Sigmoid colon (tissue), 7 donors: ENCODE results near the gene SLC35E4. TPM values are rescaled to one million over a fixed set of nuclear protein-coding genes. Genes with fewer than 3 reads are reported as not detected.
A peak's percentile ranks its signal among the peaks of the same experiment; 100 is the strongest.

ENCODE experiments used
- DNase-seq: peaks from one replicate; pipeline ENCODE4 v3.0.0-alpha.2; 2019
- H3K27ac ChIP-seq, 4 donors: fragments of 200-600 bp; sonication (generic); one replicate each; pipeline ENCODE4 v1.5.1; 2016 to 2019; ENCODE audit warnings: mild to moderate bottlenecking in 1 of 4
- H3K27me3 ChIP-seq, 3 donors: fragments of 200-600 bp; sonication (generic); one replicate each; pipeline ENCODE4 v1.5.1; 2019; ENCODE audit warnings: mild to moderate bottlenecking in 1 of 3
- H3K36me3 ChIP-seq, 4 donors: fragments of 200-600 bp; sonication (generic); one replicate each; pipeline ENCODE4 v1.5.1; 2016 to 2019
- H3K4me1 ChIP-seq, 4 donors: fragments of 200-600 bp; sonication (generic); one replicate each; pipeline ENCODE4 v1.5.1; 2017 to 2019
- H3K4me3 ChIP-seq, 4 donors: fragments of 200-600 bp; sonication (generic); one replicate each; pipeline ENCODE4 v1.5.1; 2017 to 2019; ENCODE audit warnings: mild to moderate bottlenecking in 2 of 4, moderate library complexity in 1 of 4
- H3K9me3 ChIP-seq, 4 donors: fragments of 200-600 bp in 3 of 4; sonication (generic) in 3 of 4; one replicate each; pipeline versions ENCODE4 v1.5.1 to v1.6.1; 2013 to 2019
- EP300 ChIP-seq, 4 donors: sonication (generic); formaldehyde crosslinking; IDR thresholded peaks; one replicate each; pipeline ENCODE4 v1.6.1; 2017; ENCODE audit warnings: antibody characterized with exemption in 4 of 4
- POLR2A ChIP-seq, 2 donors: fragments of 450-650 bp; IDR thresholded peaks; one replicate each; pipeline ENCODE4 v1.6.1; 2016; ENCODE audit warnings: antibody characterized with exemption in 2 of 2, mild to moderate bottlenecking in 2 of 2, moderate library complexity in 2 of 2
- POLR2AphosphoS5 ChIP-seq, 4 donors: sonication (generic); formaldehyde crosslinking; IDR thresholded peaks; one replicate each; pipeline ENCODE4 v1.6.1; 2017; ENCODE audit warnings: antibody characterized with exemption in 4 of 4
- WGBS, 2 donors: extraction: QIAGEN DNeasy Blood & Tissue Kit; methylation state at CpG; one replicate each; pipeline ENCODE4 v1.1.7; 2013; 5-methylcytosine and 5-hydroxymethylcytosine counted together
- intact Hi-C: fragments of 100-400 bp; cut with DNase I; formaldehyde crosslinking; loops from one replicate; pipeline ENCODE4 v1.15.1; 2023
- polyA plus RNA-seq, 3 donors: library from polyadenylated mRNA; stranded (reverse); fragments of 200-250 nt; gene quantifications; one replicate each; pipeline ENCODE4 v1.2.3, GENCODE V29; 2013
- total RNA-seq, 4 donors: library from RNA; depleted of rRNA; stranded (reverse); fragments of >200 nt; gene quantifications; one replicate each; pipeline ENCODE4 v1.1.0, GENCODE V29; 2016
- TF ChIP-seq, protein P1 (sequence below), 4 experiments: fragments of 450-650 bp in 3 of 4; fragments of 200-600 bp in 1 of 4; IDR thresholded peaks; one replicate each; pipeline ENCODE4 v1.5.1; 2016 to 2019; ENCODE audit warnings: antibody characterized with exemption in 4 of 4, mild to moderate bottlenecking in 3 of 4, moderate library complexity in 2 of 4
- donor health status: healthy with polysubstance abuse.
- donor health status: Bipolar disorder and iron deficiency.
- donor health status: healthy.

Gene SLC35E4
- total and polyA plus RNA-seq, 7 donors: 1.2 to 7.7 (median 5.0) TPM

DNA sequence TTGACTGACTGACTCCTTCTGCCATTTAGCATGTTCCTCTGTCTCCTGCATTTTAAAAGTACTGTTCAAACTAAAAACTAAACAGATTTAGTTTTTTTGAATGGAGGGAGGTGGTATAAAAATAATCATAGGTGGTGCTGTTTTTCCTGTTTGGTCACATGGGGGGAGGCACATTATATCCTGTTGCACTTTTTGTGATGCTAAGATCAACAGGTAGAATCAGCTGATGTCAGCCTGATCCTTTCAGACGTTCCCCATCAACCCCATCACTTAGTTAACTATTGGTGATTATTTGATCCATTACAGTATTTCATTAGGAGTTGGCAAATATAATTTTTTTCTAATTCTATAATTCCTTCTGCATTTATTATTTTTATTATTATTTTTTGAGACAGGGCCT lies 54.0 kb downstream of the SLC35E4 start:
- H3K27ac ChIP-seq: no peak overlapping the region
- intact Hi-C loops: no loop called here
- no peaks in the 10 kb centered on the region for H3K27me3 ChIP-seq
- WGBS, 2 donors: 67 to 80% methylated on average over 1 of the region's 1 CpG
- DNase-seq: no peak
- H3K4me1 ChIP-seq: peaks cover 0 to 6% (median 3%) of the 10 kb centered on the region in 4 donors
- no peak overlapping the region for H3K4me3 ChIP-seq
- TF ChIP-seq, protein P1, sequence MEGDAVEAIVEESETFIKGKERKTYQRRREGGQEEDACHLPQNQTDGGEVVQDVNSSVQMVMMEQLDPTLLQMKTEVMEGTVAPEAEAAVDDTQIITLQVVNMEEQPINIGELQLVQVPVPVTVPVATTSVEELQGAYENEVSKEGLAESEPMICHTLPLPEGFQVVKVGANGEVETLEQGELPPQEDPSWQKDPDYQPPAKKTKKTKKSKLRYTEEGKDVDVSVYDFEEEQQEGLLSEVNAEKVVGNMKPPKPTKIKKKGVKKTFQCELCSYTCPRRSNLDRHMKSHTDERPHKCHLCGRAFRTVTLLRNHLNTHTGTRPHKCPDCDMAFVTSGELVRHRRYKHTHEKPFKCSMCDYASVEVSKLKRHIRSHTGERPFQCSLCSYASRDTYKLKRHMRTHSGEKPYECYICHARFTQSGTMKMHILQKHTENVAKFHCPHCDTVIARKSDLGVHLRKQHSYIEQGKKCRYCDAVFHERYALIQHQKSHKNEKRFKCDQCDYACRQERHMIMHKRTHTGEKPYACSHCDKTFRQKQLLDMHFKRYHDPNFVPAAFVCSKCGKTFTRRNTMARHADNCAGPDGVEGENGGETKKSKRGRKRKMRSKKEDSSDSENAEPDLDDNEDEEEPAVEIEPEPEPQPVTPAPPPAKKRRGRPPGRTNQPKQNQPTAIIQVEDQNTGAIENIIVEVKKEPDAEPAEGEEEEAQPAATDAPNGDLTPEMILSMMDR (IDR thresholded peaks at IDR 0.05): no peak
- no peak for TF ChIP-seq POLR2AphosphoS5 (IDR thresholded peaks at IDR 0.05)
- TF ChIP-seq EP300 (IDR thresholded peaks at IDR 0.05): no peak
- no peak for TF ChIP-seq POLR2A (IDR thresholded peaks at IDR 0.05)
- no peaks in the 10 kb centered on the region for H3K36me3 ChIP-seq
- H3K9me3 ChIP-seq: no peaks in the 10 kb centered on the region

DNA sequence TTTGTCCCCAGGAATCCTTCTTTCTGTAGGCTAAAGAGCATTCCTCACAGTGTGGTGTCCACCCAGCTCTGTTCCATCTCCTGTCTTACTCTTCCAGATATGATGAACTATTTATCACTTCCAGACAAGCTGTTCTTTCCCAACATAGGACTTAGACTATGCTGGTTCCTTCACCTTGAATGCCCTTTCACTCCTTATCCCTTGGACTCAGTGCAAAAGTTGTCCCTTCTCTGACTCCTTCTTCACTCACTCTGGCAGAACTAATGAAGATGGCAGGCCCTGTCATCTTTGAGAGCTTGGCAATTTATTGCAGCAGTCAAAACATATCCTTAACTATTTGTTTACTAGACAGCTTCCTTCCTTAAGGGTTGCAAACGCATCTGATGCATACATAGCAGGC lies 55.6 kb downstream of the SLC35E4 start:
- Histone ChIP-seq H3K27ac (no peak overlapping the region), H3K27me3 (no peaks in the 10 kb centered on the region), H3K36me3 (no peaks in the 10 kb centered on the region), H3K9me3 (no peaks in the 10 kb centered on the region), H3K4me1 (peaks cover 0 to 14% (median 10%) of the 10 kb centered on the region in 4 donors), H3K4me3 (no peak overlapping the region)
- no peak for DNase-seq
- TF ChIP-seq, protein P1 (IDR thresholded peaks at IDR 0.05): no peak
- TF ChIP-seq POLR2AphosphoS5 (IDR thresholded peaks at IDR 0.05) (no peak), POLR2A (IDR thresholded peaks at IDR 0.05) (no peak), EP300 (IDR thresholded peaks at IDR 0.05) (no peak)
- 69 to 71% methylated on average over 1 of the region's 1 CpG for WGBS, 2 donors
- intact Hi-C loops: no loop called here

DNA sequence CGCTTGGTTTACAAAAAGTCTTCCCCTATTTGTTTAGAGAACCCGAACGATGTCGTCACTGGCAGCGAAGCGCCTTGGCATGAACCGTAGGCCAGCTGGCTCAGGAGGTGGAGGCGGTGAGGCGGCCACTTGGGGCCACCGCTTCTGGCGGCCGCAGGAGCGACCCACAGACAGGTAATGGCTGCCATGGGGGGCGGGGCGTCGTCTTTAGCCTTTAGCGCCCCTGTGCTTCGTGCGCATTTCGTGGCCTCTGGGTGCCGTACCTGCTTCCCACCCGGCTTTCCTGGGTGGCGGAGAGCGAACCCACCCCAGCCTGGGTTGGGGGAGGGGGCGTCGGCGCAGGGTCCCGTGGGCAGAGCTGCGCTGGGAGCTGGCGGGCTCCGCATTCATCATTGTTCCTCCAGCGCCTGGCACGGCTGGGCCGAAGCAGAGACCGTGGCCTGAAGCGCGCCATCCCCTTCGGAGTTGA lies 58.6 kb downstream of the SLC35E4 start:
- TF ChIP-seq, protein P1 (IDR thresholded peaks at IDR 0.05): peak in 1 of 4 experiments; percentile 15
- TF ChIP-seq POLR2AphosphoS5 (IDR thresholded peaks at IDR 0.05): no peak
- no peaks in the 10 kb centered on the region for H3K27me3 ChIP-seq
- intact Hi-C loops: loop anchor here (2.0 kb wide), 1 partner anchor 59 kb away; the partner anchor contains the start of gene SLC35E4
- peak; percentile 74 for DNase-seq
- peak overlapping the region; percentile 51 to 61 (median 60) for H3K4me3 ChIP-seq
- no peaks in the 10 kb centered on the region for H3K9me3 ChIP-seq
- H3K36me3 ChIP-seq: no peaks in the 10 kb centered on the region
- WGBS, 2 donors: 0 to 1% methylated on average over 38 of the region's 38 CpGs
- H3K4me1 ChIP-seq: peaks cover 0 to 14% (median 10%) of the 10 kb centered on the region in 4 donors
- H3K27ac ChIP-seq: peak overlapping the region in 2 of 4 donors; percentile 22 to 43

DNA sequence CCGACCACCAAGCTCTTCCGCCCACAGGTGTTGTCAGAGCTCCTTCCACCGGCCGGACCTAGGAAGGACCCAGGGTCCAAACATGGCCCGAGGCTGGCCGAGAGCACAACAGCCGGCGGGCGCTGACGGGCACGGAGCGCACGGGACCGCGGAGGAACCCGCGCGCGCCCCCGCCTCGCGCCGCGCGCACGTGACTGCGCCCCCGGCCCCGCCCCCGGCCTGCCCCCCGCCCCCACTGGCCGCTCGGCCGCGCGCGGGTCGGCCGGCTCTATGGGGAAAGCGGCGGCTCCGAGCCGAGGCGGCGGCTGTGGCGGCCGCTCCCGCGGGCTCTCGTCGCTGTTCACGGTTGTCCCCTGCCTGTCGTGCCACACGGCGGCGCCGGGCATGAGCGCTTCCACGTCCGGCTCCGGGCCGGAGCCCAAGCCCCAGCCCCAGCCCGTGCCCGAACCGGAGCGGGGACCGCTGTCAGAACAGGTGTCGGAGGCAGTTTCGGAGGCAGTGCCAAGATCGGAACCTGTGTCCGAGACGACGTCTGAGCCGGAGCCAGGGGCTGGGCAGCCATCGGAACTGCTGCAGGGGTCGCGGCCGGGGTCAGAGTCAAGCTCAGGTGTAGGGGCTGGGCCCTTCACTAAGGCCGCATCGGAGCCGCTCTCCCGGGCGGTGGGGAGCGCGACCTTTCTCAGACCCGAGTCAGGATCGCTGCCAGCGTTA lies 59.2 kb downstream of the SLC35E4 start, which contains the start of gene OSBP2:
OSBP2 (plus strand) TSS at position 235 of the 711 bp plus-strand sequence; CDS start at position 271, 36 bp downstream.
- Histone ChIP-seq H3K4me3 (peak within 1 kb of the TSS; percentile 58 to 74 (median 60)), H3K4me1 (peaks cover 0 to 14% (median 10%) of the 10 kb centered on the region in 4 donors), H3K9me3 (no peaks in the 10 kb centered on the region), H3K27ac (peak within 1 kb of the TSS in 2 of 4 donors; percentile 22 to 43), H3K36me3 (no peaks in the 10 kb centered on the region), H3K27me3 (no peaks in the 10 kb centered on the region)
- TF ChIP-seq POLR2AphosphoS5 (IDR thresholded peaks at IDR 0.05) (no peak), EP300 (IDR thresholded peaks at IDR 0.05) (no peak), POLR2A (IDR thresholded peaks at IDR 0.05) (no peak)
- TF ChIP-seq, protein P1 (IDR thresholded peaks at IDR 0.05): no peak
- intact Hi-C loops: loop anchor here (2.0 kb wide), 1 partner anchor 60 kb away; the partner anchor contains the start of gene SLC35E4
- peak; percentile 62 for DNase-seq
- WGBS, 2 donors: 2 to 3% methylated on average over 88 of the region's 88 CpGs
